Panc1 (cell line): ENCODE results near the gene TEKT3. TPM values are rescaled to one million over a fixed set of nuclear protein-coding genes. Genes with fewer than 3 reads are reported as not detected.

Source experiments
- ATAC-seq: fragments of 200-7000 bp; cut with Tn5 transposase; 2 replicates; pipeline ENCODE4 v1.9.1; 2020; ENCODE audit warnings: mild to moderate bottlenecking, moderate library complexity
- BruUV-seq: library from RNA; stranded (reverse); fragments of 400-500 nt; replicated peaks from 2 replicates; lab custom pipeline; 2021; lab: Mats Ljungman, UMichigan
- CTCF ChIA-PET: fragments of 300-600 bp; sonication (Branson Sonifier 250); formaldehyde crosslinking; loops from one replicate; lab custom pipeline; 2022; ENCODE audit warnings: antibody characterized with exemption; lab: Charles Lee
- POLR2A ChIA-PET: fragments of 300-600 bp; sonication (Branson Sonifier 250); formaldehyde crosslinking; loops from one replicate; lab custom pipeline; 2022; ENCODE audit warnings: antibody characterized with exemption; lab: Charles Lee
- DNase-seq: peaks from one replicate; pipeline ENCODE4 v3.0.0-alpha.2; 2010; ENCODE audit warnings: low read depth, low spot score
- H3K27ac ChIP-seq: 2 replicates; pipeline ENCODE4 v1.5.1; 2011; ENCODE audit warnings: mild to moderate bottlenecking, low read length, inconsistent platforms
- H3K27me3 ChIP-seq: fragments of 200-500 bp; sonication (Bioruptor generic); 2 replicates; pipeline ENCODE4 v1.6.0; 2014; ENCODE audit warnings: low read length, inconsistent platforms; ENCODE audit not compliant: control insufficient read depth, insufficient read depth
- H3K36me3 ChIP-seq: fragments of 200-500 bp; sonication (Bioruptor generic); 2 replicates; pipeline ENCODE4 v1.5.1; 2014; ENCODE audit warnings: inconsistent platforms, mild to moderate bottlenecking, low read length, moderate library complexity; ENCODE audit not compliant: control insufficient read depth, insufficient read depth
- H3K4me1 ChIP-seq: 2 replicates; pipeline ENCODE4 v1.5.1; 2011; ENCODE audit warnings: inconsistent platforms, mild to moderate bottlenecking, low read length, moderate library complexity; ENCODE audit not compliant: control insufficient read depth, insufficient read depth
- H3K4me3 ChIP-seq, 2 experiments: 2 replicates each; pipeline ENCODE4 v1.5.1; 2011 to 2012; ENCODE audit warnings: low read depth in 2 of 2, low read length in 2 of 2, mild to moderate bottlenecking in 2 of 2, inconsistent platforms in 1 of 2, moderate library complexity in 1 of 2
- H3K9me3 ChIP-seq: fragments of 200-500 bp; sonication (Bioruptor generic); 2 replicates; pipeline ENCODE4 v1.5.1; 2014; ENCODE audit warnings: low read depth, mild to moderate bottlenecking, inconsistent platforms, low read length, moderate library complexity; ENCODE audit not compliant: control insufficient read depth, insufficient read depth
- CTCF ChIP-seq: fragments of 450-650 bp; IDR thresholded peaks from 2 replicates; pipeline ENCODE4 v1.5.1; 2017; ENCODE audit warnings: mild to moderate bottlenecking
- POLR2AphosphoS5 ChIP-seq: IDR thresholded peaks from 2 replicates; pipeline ENCODE4 v1.6.1; 2012; ENCODE audit warnings: mild to moderate bottlenecking, low read depth, low read length, moderate library complexity
- REST ChIP-seq, 2 experiments: IDR thresholded peaks; 2 replicates each; pipeline ENCODE4 v1.6.1; 2011 to 2012; ENCODE audit warnings: low read depth in 2 of 2, control low read depth in 1 of 2, low read length in 1 of 2, mild to moderate bottlenecking in 1 of 2, moderate library complexity in 1 of 2; ENCODE audit not compliant: insufficient read depth in 1 of 2
- SIN3A ChIP-seq: IDR thresholded peaks from 2 replicates; pipeline ENCODE4 v1.6.1; 2012; ENCODE audit warnings: low read depth, mild to moderate bottlenecking, low read length, moderate library complexity, borderline replicate concordance; ENCODE audit not compliant: insufficient read depth
- TCF7L2 ChIP-seq: IDR thresholded peaks from 2 replicates; pipeline ENCODE4 v1.6.1; 2011; ENCODE audit warnings: mild to moderate bottlenecking, low read depth, low read length, inconsistent platforms
- in situ Hi-C: cut with HindIII; loops from 2 replicates; pipeline ENCODE4 v1.10.0; 2016; ENCODE audit warnings: low sequenced_read_pairs, low pct_unique_long_range_greater_than_20kb
- intact Hi-C: fragments of 100-400 bp; cut with micrococcal nuclease; formaldehyde crosslinking; loops from one replicate; pipeline ENCODE4 v1.10.0; 2022; ENCODE audit not compliant: unreplicated experiment
- total RNA-seq: library from RNA; stranded (reverse); gene quantifications from one replicate; pipeline ENCODE4 v1.2.1, GENCODE V29; 2021; ENCODE audit not compliant: unreplicated experiment

Gene TEKT3
- total RNA-seq, 1 experiment from 2014 or later, result not detected

- DNase-seq (no peak), ATAC-seq (no peak)
- POLR2A ChIA-PET, result no interaction called here
- intact Hi-C loops, result no loop called here
- CTCF ChIA-PET, result no interaction called here
- peaks cover 3% of the 10 kb centered on the region for H3K27me3 ChIP-seq
- no TSS peak for BruUV-seq
- no peak overlapping the region for H3K27ac ChIP-seq
- in situ Hi-C loops, result no loop called here
- no peak overlapping the region for H3K4me3 ChIP-seq
- no peaks in the 10 kb centered on the region for H3K4me1 ChIP-seq
- no peaks in the 10 kb centered on the region for H3K9me3 ChIP-seq
- no peaks in the 10 kb centered on the region for H3K36me3 ChIP-seq
- TF ChIP-seq CTCF, result no peak
- TF ChIP-seq SIN3A, result no peak
- TF ChIP-seq TCF7L2, result no peak
- TF ChIP-seq REST (IDR thresholded peaks at IDR 0.05; ENCODE audit: insufficient read depth in 1 of 2, low read depth in 2 of 2, low read length in 1 of 2), result no peak
- no peak for TF ChIP-seq POLR2AphosphoS5
Measured at GRCh38 chr17:15350777-15351477, 9.5 kb upstream of the TEKT3 start.

- H3K9me3 ChIP-seq, result no peaks in the 10 kb centered on the region
- ATAC-seq (no peak), DNase-seq (no peak)
- H3K27ac ChIP-seq, result no peak overlapping the region
- intact Hi-C loops, result no loop called here
- in situ Hi-C loops, result no loop called here
- peaks cover 16% of the 10 kb centered on the region for H3K27me3 ChIP-seq
- no peaks in the 10 kb centered on the region for H3K36me3 ChIP-seq
- CTCF ChIA-PET, result no interaction called here
- BruUV-seq, result no TSS peak
- POLR2A ChIA-PET, result no interaction called here
- no peaks in the 10 kb centered on the region for H3K4me1 ChIP-seq
- H3K4me3 ChIP-seq, result no peak overlapping the region
- no peak for TF ChIP-seq TCF7L2
- TF ChIP-seq POLR2AphosphoS5, result no peak
- TF ChIP-seq REST (IDR thresholded peaks at IDR 0.05; ENCODE audit: insufficient read depth in 1 of 2, low read depth in 2 of 2, low read length in 1 of 2), result no peak
- no peak for TF ChIP-seq SIN3A
- TF ChIP-seq CTCF, result no peak
Measured at GRCh38 chr17:15349119-15349518, 7.7 kb upstream of the TEKT3 start.
